ENCODE results near the gene ZMYND8. TPM values are rescaled to one million over a fixed set of nuclear protein-coding genes. Genes with fewer than 3 reads are reported as not detected.
"Not testable (repeated sequence)": the region's sequence is repeated elsewhere in the genome, so short reads cannot be mapped to it uniquely, and the experiment has no call there.

Gene ZMYND8
- total RNA-seq, 4 donors from 2014 or later, result 22.7 to 44.5 (median 28.6) TPM

- TF ChIP-seq CTCF (IDR thresholded peaks at IDR 0.05), result no peak
- ATAC-seq (ENCODE audit: low FRiP score) (no peak), DNase-seq (ENCODE audit: low spot score) (no peak)
These were observed 168.9 kb downstream of the ZMYND8 start for GRCh38 chr20:47187450-47188195.

GRCh38 chr20:47183367-47183766 lies 173.1 kb downstream of the ZMYND8 start:
- no peak for TF ChIP-seq CTCF (IDR thresholded peaks at IDR 0.05)
- DNase-seq (ENCODE audit: low spot score) (no peak), ATAC-seq (ENCODE audit: low FRiP score) (no peak)

- ATAC-seq (ENCODE audit: low FRiP score) (no peak), DNase-seq (ENCODE audit: low spot score) (no peak)
- TF ChIP-seq CTCF (IDR thresholded peaks at IDR 0.05), result no peak
These were observed 175.2 kb downstream of the ZMYND8 start for GRCh38 chr20:47181056-47181862.

- DNase-seq (ENCODE audit: low spot score), result no peak
- ATAC-seq (ENCODE audit: low FRiP score), result no peak
These were observed 177.2 kb downstream of the ZMYND8 start for GRCh38 chr20:47179267-47179666.

GRCh38 chr20:47178851-47179250 lies 177.6 kb downstream of the ZMYND8 start:
- TF ChIP-seq CTCF (IDR thresholded peaks at IDR 0.05), result no peak
- ATAC-seq (ENCODE audit: low FRiP score), result no peak
- no peak for DNase-seq (ENCODE audit: low spot score)

More at GRCh38 chr20:47179267-47179666, 177.2 kb downstream of the ZMYND8 start:
- no peak for TF ChIP-seq CTCF (IDR thresholded peaks at IDR 0.05)

DNA sequence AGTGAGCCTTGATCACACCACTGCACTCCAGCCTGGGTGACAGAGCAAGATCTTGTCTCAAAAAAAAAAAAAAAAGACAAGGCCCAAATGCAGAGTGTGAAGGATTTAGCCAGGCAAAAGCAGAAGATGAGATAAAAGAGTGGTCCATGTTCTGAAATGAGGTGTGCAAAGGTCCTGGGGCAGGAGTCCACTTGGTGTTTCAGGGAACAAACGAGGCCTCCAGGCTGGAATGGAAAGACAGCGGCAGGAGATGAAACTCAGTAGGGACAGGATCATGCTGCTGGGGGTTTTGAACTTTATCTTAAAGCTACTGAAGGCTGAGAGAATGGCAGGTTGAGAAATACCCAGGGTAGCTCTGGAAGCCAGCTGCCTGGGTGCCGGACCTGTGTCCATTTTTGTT lies 178.2 kb downstream of the ZMYND8 start:
- no peak for TF ChIP-seq CTCF (IDR thresholded peaks at IDR 0.05)
- no peak for DNase-seq (ENCODE audit: low spot score)
- ATAC-seq (ENCODE audit: low FRiP score), result no peak

GRCh38 chr20:47176217-47176616 lies 180.3 kb downstream of the ZMYND8 start:
- not testable (repeated sequence) for ATAC-seq (ENCODE audit: low FRiP score)

More at GRCh38 chr20:47176217-47176616, 180.3 kb downstream of the ZMYND8 start:
- DNase-seq (ENCODE audit: low spot score), result not testable (repeated sequence)
